Left lung (tissue), 10 donors: Measurements from ENCODE around the gene RNF31. TPM values are rescaled to one million over a fixed set of nuclear protein-coding genes. Genes with fewer than 3 reads are reported as not detected.
A peak's percentile ranks its signal among the peaks of the same experiment; 100 is the strongest.

ENCODE experiments used
- ATAC-seq: fragments of 200-7000 bp; cut with Tn5 transposase; one replicate; pipeline ENCODE4 v1.9.1; 2020; ENCODE audit warnings: moderate library complexity
- DNase-seq, 4 donors: peaks; one replicate each; pipeline ENCODE4 v3.0.0-alpha.2; 2013 to 2020
- H3K27ac ChIP-seq, 2 donors: fragments of 200-600 bp; sonication (generic) in 1 of 2; one replicate each; pipeline versions ENCODE4 v1.5.0 to v1.8.0; 2020 to 2021
- H3K27me3 ChIP-seq, 2 donors: fragments of 200-600 bp; sonication (generic) in 1 of 2; one replicate each; pipeline versions ENCODE4 v1.5.0 to v1.8.0; 2020 to 2021
- H3K36me3 ChIP-seq, 2 donors: fragments of 200-600 bp; sonication (generic) in 1 of 2; one replicate each; pipeline versions ENCODE4 v1.5.0 to v1.8.0; 2020 to 2021
- H3K4me1 ChIP-seq, 2 donors: fragments of 200-600 bp; one replicate each; pipeline ENCODE4 v1.8.0; 2021
- H3K4me3 ChIP-seq, 2 donors: fragments of 200-600 bp; sonication (generic) in 1 of 2; one replicate each; pipeline versions ENCODE4 v1.5.0 to v1.8.0; 2020 to 2021; ENCODE audit warnings: mild to moderate bottlenecking in 1 of 2
- H3K9me3 ChIP-seq, 2 donors: fragments of 200-600 bp; sonication (generic) in 1 of 2; one replicate each; pipeline versions ENCODE4 v1.5.0 to v1.8.0; 2020 to 2021
- intact Hi-C, 2 donors: fragments of 100-400 bp; cut with DNase I; formaldehyde crosslinking; loops; one replicate each; pipeline versions ENCODE4 v1.11.2 to v1.14.2; 2022
- polyA plus RNA-seq, 6 donors: library from polyadenylated mRNA; unstranded; fragments of 120-200 nt; gene quantifications; one replicate each; pipeline ENCODE4 v1.2.1, GENCODE V29; 2013; ENCODE audit not compliant: insufficient read length in 6 of 6
- total RNA-seq, 2 donors: library from RNA; stranded (reverse); fragmentation: NEBNext Ultra II Directional; extraction: Animal tissue kit (Norgen Biotek cat#: 25700); gene quantifications; one replicate each; pipeline ENCODE4 v1.2.1, GENCODE V29; 2021
- TF ChIP-seq, protein P1 (sequence below), 2 donors: fragments of 200-600 bp; sonication (generic) in 1 of 2; IDR thresholded peaks; one replicate each; pipeline versions ENCODE4 v1.5.0 to v1.8.0; 2021; ENCODE audit warnings: antibody characterized with exemption in 2 of 2
- donor health status: DM: no; HTN: yes; CAD: no.
- donor health status: DM: no; HTN: no; CAD: no.

The RNF31 gene
- total and polyA plus RNA-seq, 8 donors = 42.4 to 69.9 (median 54.6) TPM

DNA sequence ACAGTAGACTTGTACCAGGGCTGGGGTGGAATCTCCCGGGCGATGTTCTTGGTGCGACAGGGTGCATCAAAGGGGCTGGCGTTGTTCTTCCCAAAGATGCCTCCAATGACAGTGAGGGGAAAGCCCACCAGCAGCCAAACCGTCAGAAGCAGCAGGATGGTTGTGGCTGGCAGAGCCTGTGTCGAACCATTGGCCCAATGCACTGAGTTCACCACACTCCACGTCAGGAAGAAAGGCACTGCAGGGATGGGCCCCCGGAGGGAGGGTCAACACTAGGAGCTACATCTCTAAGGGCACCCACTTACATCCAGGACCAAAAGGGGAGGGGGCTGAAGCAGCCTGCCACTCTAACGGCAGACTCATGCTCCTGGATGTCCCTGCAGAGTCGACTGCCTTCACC lies 43.1 kb downstream of the RNF31 start:
- no peak for DNase-seq
- H3K4me3 ChIP-seq = no peak overlapping the region
- H3K9me3 ChIP-seq = no peaks in the 10 kb centered on the region
- H3K27ac ChIP-seq = no peak overlapping the region
- intact Hi-C loops = no loop called here
- H3K4me1 ChIP-seq = peaks cover 14 to 43% of the 10 kb centered on the region in 2 donors
- ATAC-seq = no peak
- H3K36me3 ChIP-seq = peaks cover 0 to 56% of the 10 kb centered on the region in 2 donors
- TF ChIP-seq, protein P1, sequence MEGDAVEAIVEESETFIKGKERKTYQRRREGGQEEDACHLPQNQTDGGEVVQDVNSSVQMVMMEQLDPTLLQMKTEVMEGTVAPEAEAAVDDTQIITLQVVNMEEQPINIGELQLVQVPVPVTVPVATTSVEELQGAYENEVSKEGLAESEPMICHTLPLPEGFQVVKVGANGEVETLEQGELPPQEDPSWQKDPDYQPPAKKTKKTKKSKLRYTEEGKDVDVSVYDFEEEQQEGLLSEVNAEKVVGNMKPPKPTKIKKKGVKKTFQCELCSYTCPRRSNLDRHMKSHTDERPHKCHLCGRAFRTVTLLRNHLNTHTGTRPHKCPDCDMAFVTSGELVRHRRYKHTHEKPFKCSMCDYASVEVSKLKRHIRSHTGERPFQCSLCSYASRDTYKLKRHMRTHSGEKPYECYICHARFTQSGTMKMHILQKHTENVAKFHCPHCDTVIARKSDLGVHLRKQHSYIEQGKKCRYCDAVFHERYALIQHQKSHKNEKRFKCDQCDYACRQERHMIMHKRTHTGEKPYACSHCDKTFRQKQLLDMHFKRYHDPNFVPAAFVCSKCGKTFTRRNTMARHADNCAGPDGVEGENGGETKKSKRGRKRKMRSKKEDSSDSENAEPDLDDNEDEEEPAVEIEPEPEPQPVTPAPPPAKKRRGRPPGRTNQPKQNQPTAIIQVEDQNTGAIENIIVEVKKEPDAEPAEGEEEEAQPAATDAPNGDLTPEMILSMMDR (IDR thresholded peaks at IDR 0.05) = no peak
- no peaks in the 10 kb centered on the region for H3K27me3 ChIP-seq

DNA sequence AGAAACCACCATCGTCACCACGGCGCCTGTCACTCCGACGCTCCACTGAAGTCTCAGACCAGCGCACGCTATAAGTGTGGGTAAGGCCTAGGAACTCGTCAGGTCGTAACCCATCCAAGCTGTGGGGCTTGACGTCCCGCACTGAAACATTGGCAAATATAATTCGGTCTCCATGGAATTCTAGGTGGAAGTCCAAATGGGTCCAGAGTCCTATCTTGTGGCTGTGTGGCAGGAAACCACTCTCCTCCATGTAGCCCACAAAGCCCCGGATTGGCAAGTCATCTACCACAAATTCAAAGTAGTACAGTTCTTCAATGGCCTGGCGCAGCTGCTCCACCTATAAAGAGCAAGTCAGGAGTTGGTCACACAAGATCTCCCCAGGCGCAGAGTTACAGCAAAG lies 45.6 kb downstream of the RNF31 start:
- Histone ChIP-seq H3K4me1 (peaks cover 19 to 51% of the 10 kb centered on the region in 2 donors), H3K9me3 (no peaks in the 10 kb centered on the region), H3K27ac (no peak overlapping the region), H3K4me3 (no peak overlapping the region), H3K36me3 (peaks cover 0 to 36% of the 10 kb centered on the region in 2 donors), H3K27me3 (no peaks in the 10 kb centered on the region)
- intact Hi-C loops = no loop called here
- ATAC-seq (no peak), DNase-seq (no peak)
- TF ChIP-seq, protein P1 (IDR thresholded peaks at IDR 0.05) = no peak

DNA sequence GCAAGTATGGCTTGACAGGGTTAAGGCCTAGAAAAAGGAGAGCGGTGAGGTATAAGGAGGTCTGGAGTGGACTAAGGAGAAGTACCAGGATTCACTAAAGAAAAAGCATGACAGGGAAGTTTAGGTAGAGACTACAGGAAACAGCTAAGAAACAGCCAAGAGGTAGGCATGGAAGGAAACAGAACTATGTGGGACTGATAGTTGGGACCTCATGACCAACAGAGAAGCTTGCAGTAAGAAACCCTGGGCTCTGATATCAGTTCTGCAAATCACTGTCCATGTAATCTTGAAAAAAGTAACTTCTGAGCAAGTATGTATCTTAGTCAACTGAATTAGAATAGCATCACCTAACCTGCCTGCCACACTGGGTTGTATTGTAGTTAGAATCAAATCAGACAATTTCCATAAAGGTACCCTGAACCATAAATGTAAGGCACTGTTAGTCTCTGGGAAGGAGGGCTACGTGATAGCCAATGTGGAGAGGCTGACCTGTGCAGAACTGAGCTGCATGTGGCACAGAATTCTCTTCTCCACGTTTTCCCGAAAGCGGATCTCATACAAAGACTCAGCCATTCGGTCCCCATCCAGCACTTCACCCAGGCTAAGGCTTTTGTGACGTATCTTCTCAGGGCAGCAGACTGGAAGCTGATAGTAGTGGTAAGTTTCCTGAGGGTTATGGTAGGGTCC lies 47.0 kb downstream of the RNF31 start:
- Histone ChIP-seq H3K9me3 (no peaks in the 10 kb centered on the region), H3K27ac (peak overlapping the region in 1 of 2 donors; percentile 98), H3K36me3 (peaks cover 0 to 36% of the 10 kb centered on the region in 2 donors), H3K27me3 (no peaks in the 10 kb centered on the region), H3K4me3 (peak overlapping the region; percentile 95 to 98), H3K4me1 (peaks cover 16 to 47% of the 10 kb centered on the region in 2 donors)
- intact Hi-C loops = no loop called here
- TF ChIP-seq, protein P1 (IDR thresholded peaks at IDR 0.05) = no peak
- DNase-seq = no peak
- no peak for ATAC-seq

DNA sequence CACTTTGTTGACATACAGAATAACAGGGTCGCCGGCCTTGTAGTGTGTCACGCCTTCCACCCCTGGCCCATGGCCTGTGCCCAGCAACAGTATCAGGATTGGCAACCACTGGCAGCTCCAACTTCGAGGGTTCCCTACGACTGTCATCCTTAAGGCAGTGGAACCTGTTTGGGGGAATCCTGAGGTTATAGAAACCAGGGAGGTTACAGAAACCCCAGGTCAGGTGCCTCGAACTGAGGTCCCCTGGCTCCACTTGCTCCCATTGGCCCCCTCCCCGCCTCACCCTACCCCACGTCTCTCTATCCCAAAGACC lies 47.5 kb downstream of the RNF31 start:
- no peak for DNase-seq
- peak; percentile 1 for ATAC-seq
- H3K27me3 ChIP-seq = no peaks in the 10 kb centered on the region
- peak overlapping the region; percentile 98 for H3K27ac ChIP-seq
- no peaks in the 10 kb centered on the region for H3K9me3 ChIP-seq
- peak overlapping the region; percentile 95 to 98 for H3K4me3 ChIP-seq
- peaks cover 16 to 44% of the 10 kb centered on the region in 2 donors for H3K4me1 ChIP-seq
- H3K36me3 ChIP-seq = peaks cover 0 to 32% of the 10 kb centered on the region in 2 donors
- intact Hi-C loops = no loop called here
- TF ChIP-seq, protein P1 (IDR thresholded peaks at IDR 0.05) = no peak

DNA sequence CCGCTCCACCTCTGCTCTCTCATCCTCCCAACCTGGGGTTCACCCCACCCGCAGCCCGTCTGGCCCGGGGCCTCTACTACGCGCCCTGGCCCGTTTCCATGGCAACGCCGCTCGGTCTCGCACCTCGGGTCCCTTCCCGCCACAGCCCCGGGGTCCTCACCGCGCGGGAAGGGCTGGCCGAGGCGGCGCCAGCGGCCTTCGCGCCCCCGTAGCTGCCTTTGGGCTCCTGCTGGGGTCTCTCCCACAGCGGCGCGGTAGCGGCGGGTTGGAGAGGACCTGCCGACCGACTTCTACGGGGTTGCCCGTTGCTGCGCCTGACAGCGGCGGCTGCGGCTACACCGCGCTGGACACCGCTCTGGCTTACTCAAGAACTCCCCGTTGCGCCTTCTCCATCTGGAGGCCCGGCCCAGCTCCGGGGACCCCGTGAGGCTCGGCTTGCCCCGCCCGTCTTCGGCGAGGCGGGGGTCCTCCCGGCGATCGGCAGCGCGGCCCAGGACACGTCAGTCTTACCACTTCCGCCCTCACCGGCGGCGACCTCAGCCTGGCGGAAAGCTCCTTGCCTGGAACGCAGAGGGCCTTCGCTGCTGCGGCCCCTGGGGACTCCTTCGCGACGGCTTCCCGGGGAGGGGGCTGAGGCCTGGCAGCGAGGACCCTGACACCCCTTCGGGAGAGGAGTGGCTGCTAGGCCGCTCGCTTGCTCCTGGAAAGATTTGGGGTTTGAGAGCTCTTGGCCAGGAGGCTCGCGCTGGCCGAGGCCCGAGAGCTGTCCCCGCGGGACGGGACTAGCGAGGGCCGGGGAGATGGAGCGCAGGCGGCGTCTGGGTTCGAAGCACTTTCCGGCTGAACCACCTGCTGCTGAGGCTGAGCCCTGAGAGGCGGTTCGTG lies 48.1 kb downstream of the RNF31 start, which contains the start of gene TM9SF1:
TSS of gene TM9SF1 (minus strand) at position 256 of the 885 bp plus-strand sequence. CDS start 422 bp downstream, outside the sequence.
- intact Hi-C loops = no loop called here
- peak; percentile 97 for ATAC-seq
- Histone ChIP-seq H3K27ac (peak within 1 kb of the TSS; percentile 98), H3K4me1 (peaks cover 16 to 45% of the 10 kb centered on the region in 2 donors), H3K36me3 (peaks cover 0 to 26% of the 10 kb centered on the region in 2 donors), H3K9me3 (no peaks in the 10 kb centered on the region), H3K4me3 (peak within 1 kb of the TSS; percentile 95 to 98), H3K27me3 (no peaks in the 10 kb centered on the region)
- TF ChIP-seq, protein P1 (IDR thresholded peaks at IDR 0.05) = no peak
- peak; percentile 89 to 97 (median 92) for DNase-seq
